Activated naive CD4-positive, alpha-beta T cell treated with anti-CD3 and anti-CD28 coated beads, Interleukin-2, amount 50 U/mL, for 72 hours (primary cell): ENCODE results near the gene RPP25. TPM values are rescaled to one million over a fixed set of nuclear protein-coding genes. Genes with fewer than 3 reads are reported as not detected.
A peak's percentile ranks its signal among the peaks of the same experiment; 100 is the strongest.

Source experiments
- ATAC-seq, 2 donors: fragments of 150-1000 bp; cut with Tn5 transposase; 2 replicates each; pipeline ENCODE4 v1.10.0; 2021; ENCODE audit warnings: mild to moderate bottlenecking in 2 of 2, moderate library complexity in 2 of 2
- DNase-seq, 2 donors: peaks; one replicate each; pipeline ENCODE4 v3.0.0; 2021 to 2022; ENCODE audit warnings: low spot score in 2 of 2
- H3K27ac Mint-ChIP-seq, 2 donors: one replicate each; pipeline ENCODE4 v1.8.0; 2022; ENCODE audit warnings: mild to moderate bottlenecking in 2 of 2, mixed read lengths in 2 of 2
- H3K36me3 Mint-ChIP-seq, 2 donors: one replicate each; pipeline ENCODE4 v1.8.0; 2022; ENCODE audit warnings: mixed read lengths in 2 of 2
- H3K9me3 Mint-ChIP-seq, 2 donors: one replicate each; pipeline ENCODE4 v1.8.0; 2022; ENCODE audit warnings: mixed read lengths in 2 of 2
- total RNA-seq, 2 donors: library from RNA; stranded (reverse); gene quantifications; one replicate each; pipeline ENCODE4 v1.2.3, GENCODE V29; 2022

RPP25 gene
- total RNA-seq, 2 donors from 2014 or later, result 3.4 to 6.6 TPM

- DNase-seq, result no peak
- ATAC-seq, result peak; percentile 23 to 52
- Mint-ChIP-seq H3K36me3 (peaks cover 16 to 31% of the 10 kb centered on the region in 2 donors), H3K9me3 (no peaks in the 10 kb centered on the region), H3K27ac (peak overlapping the region; percentile 39 to 93)
Measured at GRCh38 chr15:74906067-74906449, 50.5 kb downstream of the RPP25 start.

Other genes starting within 250 kb of the RPP25 start
- gene CYP1A1, start 231.2 kb downstream of the RPP25 start, total RNA-seq, result 10 to 100 TPM in 1 of 2 donors, 1 to 10 TPM in 1; 2.1 to 11.4 TPM
- not detected for gene CYP1A2, start 207.9 kb downstream of the RPP25 start, total RNA-seq
- gene CSK, start 174.7 kb downstream of the RPP25 start, total RNA-seq, result 100 to 1,000 TPM; 231 to 297 TPM
- gene LMAN1L, start 143.9 kb downstream of the RPP25 start, total RNA-seq, result 1 to 10 TPM in 1 of 2 donors, under 1 TPM in 1; 0.27 to 1.1 TPM
- under 1 TPM in 1 of 2 donors, not detected in 1; 0.25 TPM for gene CPLX3, start 130.1 kb downstream of the RPP25 start, total RNA-seq
- 10 to 100 TPM; 37.6 to 50.3 TPM for gene ULK3, start 113.6 kb downstream of the RPP25 start, total RNA-seq
- gene SCAMP2, start 83.4 kb downstream of the RPP25 start, total RNA-seq, result 10 to 100 TPM; 79.5 to 92.7 TPM
- 10 to 100 TPM; 22.0 to 98.0 TPM for gene MPI, start 66.7 kb downstream of the RPP25 start, total RNA-seq
- gene FAM219B, start 49.9 kb downstream of the RPP25 start, total RNA-seq, result 10 to 100 TPM; 61.7 to 66.2 TPM
- gene COX5A, start 18.7 kb downstream of the RPP25 start, total RNA-seq, result 100 to 1,000 TPM; 314 to 323 TPM
- 10 to 100 TPM in 1 of 2 donors, 1 to 10 TPM in 1; 3.7 to 11.4 TPM for gene SCAMP5, start 38.8 kb upstream of the RPP25 start, total RNA-seq
- 10 to 100 TPM; 16.3 to 20.4 TPM for gene PPCDC, start 66.8 kb upstream of the RPP25 start, total RNA-seq
- 10 to 100 TPM; 17.5 to 22.8 TPM for gene C15orf39, start 245.1 kb upstream of the RPP25 start, total RNA-seq